HCT116 (cell line): ENCODE results near the gene CDH13. TPM values are rescaled to one million over a fixed set of nuclear protein-coding genes. Genes with fewer than 3 reads are reported as not detected.

Source experiments
- ATAC-seq: fragments of 200-7000 bp; cut with Tn5 transposase; 2 replicates; pipeline ENCODE4 v1.9.1; 2020; ENCODE audit warnings: mild to moderate bottlenecking, moderate library complexity
- BruUV-seq: library from RNA; stranded (reverse); fragments of 400-500 nt; replicated peaks from 2 replicates; lab custom pipeline; 2021; lab: Mats Ljungman, UMichigan
- CTCF ChIA-PET: fragments of 300-600 bp; sonication (Branson Sonifier 250); formaldehyde crosslinking; loops from one replicate; lab custom pipeline; 2021; ENCODE audit warnings: antibody characterized with exemption; lab: Charles Lee
- POLR2A ChIA-PET: fragments of 300-600, 350-600 bp; sonication (Branson Sonifier 250); formaldehyde crosslinking; loops from one replicate; lab custom pipeline; 2021; ENCODE audit warnings: antibody characterized with exemption; lab: Charles Lee
- RAD21 ChIA-PET, 2 experiments: fragments of 300-600 bp; sonication (Branson Sonifier 250); formaldehyde crosslinking; loops; one replicate each; lab custom pipeline; 2023; ENCODE audit warnings: low total read pairs in 2 of 2; ENCODE audit not compliant: uncharacterized antibody in 2 of 2, unreplicated experiment in 2 of 2, low non-redundant PET in 1 of 2; lab: Charles Lee
- DNase-seq: peaks from one replicate; pipeline ENCODE4 v3.0.0-alpha.2; 2010; ENCODE audit warnings: low read depth, low spot score
- H2AFZ ChIP-seq: fragments of 200-600 bp; shearing (Covaris generic), sonication (generic); 2 replicates; pipeline ENCODE4 v1.6.1; 2017; ENCODE audit warnings: low read depth, mixed run types, mixed read lengths, antibody characterized with exemption, low read length; ENCODE audit not compliant: poor library complexity, severe bottlenecking
- H3K27ac ChIP-seq: 2 replicates; pipeline ENCODE4 v1.5.1; 2012; ENCODE audit warnings: low read depth, low read length
- H3K27me3 ChIP-seq: fragments of 200-600 bp; sonication (generic); 2 replicates; pipeline ENCODE4 v1.6.1; 2016; ENCODE audit warnings: mixed run types, low read length, mixed read lengths; ENCODE audit not compliant: insufficient read depth
- H3K36me3 ChIP-seq, 2 experiments: fragments of 200-500 bp in 1 of 2; fragments of 200-600 bp in 1 of 2; sonication (Bioruptor generic) in 1 of 2; sonication (generic) in 1 of 2; 2 replicates each; pipeline versions ENCODE4 v1.5.1 to v1.6.1; 2014 to 2016; ENCODE audit warnings: low read length in 2 of 2, inconsistent platforms in 1 of 2, mixed read lengths in 1 of 2, mixed run types in 1 of 2; ENCODE audit not compliant: insufficient read depth in 2 of 2, control insufficient read depth in 1 of 2
- H3K4me1 ChIP-seq, 2 experiments: fragments of 200-600 bp in 1 of 2; sonication (generic) in 1 of 2; 2 replicates each; pipeline versions ENCODE4 v1.5.1 to v1.6.1; 2012 to 2017; ENCODE audit warnings: low read length in 2 of 2, inconsistent platforms in 1 of 2, mild to moderate bottlenecking in 1 of 2, mixed read lengths in 1 of 2, mixed run types in 1 of 2, moderate library complexity in 1 of 2; ENCODE audit not compliant: insufficient read depth in 2 of 2, control insufficient read depth in 1 of 2
- H3K4me2 ChIP-seq: fragments of 200-600 bp; sonication (generic); 2 replicates; pipeline ENCODE4 v1.6.1; 2017; ENCODE audit warnings: mixed run types, low read length, mixed read lengths
- H3K4me3 ChIP-seq, 2 experiments: fragments of 200-600 bp in 1 of 2; sonication (generic) in 1 of 2; replicated peaks in 1 of 2; 2 replicates each; pipeline ENCODE4 v1.5.1; 2011 to 2016; ENCODE audit warnings: low read length in 2 of 2, control low read depth in 1 of 2, low read depth in 1 of 2, mild to moderate bottlenecking in 1 of 2, mixed read lengths in 1 of 2, mixed run types in 1 of 2
- H3K79me2 ChIP-seq: fragments of 200-600 bp; sonication (generic); 2 replicates; pipeline ENCODE4 v1.6.1; 2017; ENCODE audit warnings: mild to moderate bottlenecking, mixed run types, low read length, moderate library complexity, mixed read lengths; ENCODE audit not compliant: insufficient read depth
- H3K9ac ChIP-seq: fragments of 200-600 bp; sonication (generic); 2 replicates; pipeline ENCODE4 v1.6.1; 2016; ENCODE audit warnings: low read length, mixed read lengths
- H3K9me2 ChIP-seq: fragments of 200-600 bp; sonication (generic), shearing (Covaris generic); 2 replicates; pipeline ENCODE4 v1.6.1; 2017; ENCODE audit warnings: mixed run types, mild to moderate bottlenecking, moderate library complexity; ENCODE audit not compliant: insufficient read depth
- H3K9me3 ChIP-seq, 2 experiments: fragments of 200-500 bp in 1 of 2; fragments of 200-600 bp in 1 of 2; sonication (Bioruptor generic) in 1 of 2; sonication (generic) in 1 of 2; 2 replicates each; pipeline ENCODE4 v1.6.1; 2014 to 2017; ENCODE audit warnings: low read length in 2 of 2, mixed read lengths in 2 of 2, inconsistent platforms in 1 of 2, low read depth in 1 of 2, mild to moderate bottlenecking in 1 of 2, mixed run types in 1 of 2, moderate library complexity in 1 of 2; ENCODE audit not compliant: control insufficient read depth in 1 of 2, insufficient read depth in 1 of 2
- H4K20me1 ChIP-seq: fragments of 200-600 bp; sonication (generic), shearing (Covaris generic); 2 replicates; pipeline ENCODE4 v1.6.1; 2017; ENCODE audit warnings: mixed run types, mild to moderate bottlenecking, moderate library complexity; ENCODE audit not compliant: insufficient read depth
- CTCF ChIP-seq, 3 experiments: fragments of 200-600 bp in 1 of 3; sonication (generic) in 1 of 3; IDR thresholded peaks in 2 of 3; conservative IDR thresholded peaks in 1 of 3; 2 replicates each; pipeline ENCODE4 v1.5.1; 2012 to 2017; ENCODE audit warnings: low read depth in 2 of 3, low read length in 2 of 3, antibody characterized with exemption in 1 of 3, borderline replicate concordance in 1 of 3, control low read depth in 1 of 3, mild to moderate bottlenecking in 1 of 3, mixed read lengths in 1 of 3, mixed run types in 1 of 3, moderate library complexity in 1 of 3; ENCODE audit not compliant: insufficient read depth in 1 of 3
- ELF1 ChIP-seq: IDR thresholded peaks from 2 replicates; pipeline ENCODE4 v1.6.1; 2012; ENCODE audit warnings: low read depth, borderline replicate concordance
- RAD21 ChIP-seq: IDR thresholded peaks from 2 replicates; pipeline ENCODE4 v1.6.1; 2012; ENCODE audit warnings: low read depth, mild to moderate bottlenecking
- YY1 ChIP-seq: IDR thresholded peaks from 2 replicates; pipeline ENCODE4 v1.6.1; 2011; ENCODE audit warnings: low read length, low read depth, moderate library complexity, mild to moderate bottlenecking; ENCODE audit not compliant: insufficient replicate concordance; ENCODE audit errors: extremely low read depth
- intact Hi-C: fragments of 100-400 bp; cut with micrococcal nuclease; formaldehyde crosslinking; loops from 2 replicates; pipeline ENCODE4 v1.10.0; 2022
- total RNA-seq: library from RNA; stranded (reverse); gene quantifications from one replicate; pipeline ENCODE4 v1.2.1, GENCODE V29; 2021; ENCODE audit not compliant: unreplicated experiment
- TF ChIP-seq, protein P1 (sequence below): IDR thresholded peaks from 2 replicates; pipeline ENCODE4 v1.6.1; 2011; ENCODE audit warnings: mild to moderate bottlenecking, low read length, moderate library complexity; ENCODE audit not compliant: insufficient replicate concordance; ENCODE audit errors: extremely low read depth

CDH13 gene
- total RNA-seq, 1 experiment from 2014 or later = not detected

DNA sequence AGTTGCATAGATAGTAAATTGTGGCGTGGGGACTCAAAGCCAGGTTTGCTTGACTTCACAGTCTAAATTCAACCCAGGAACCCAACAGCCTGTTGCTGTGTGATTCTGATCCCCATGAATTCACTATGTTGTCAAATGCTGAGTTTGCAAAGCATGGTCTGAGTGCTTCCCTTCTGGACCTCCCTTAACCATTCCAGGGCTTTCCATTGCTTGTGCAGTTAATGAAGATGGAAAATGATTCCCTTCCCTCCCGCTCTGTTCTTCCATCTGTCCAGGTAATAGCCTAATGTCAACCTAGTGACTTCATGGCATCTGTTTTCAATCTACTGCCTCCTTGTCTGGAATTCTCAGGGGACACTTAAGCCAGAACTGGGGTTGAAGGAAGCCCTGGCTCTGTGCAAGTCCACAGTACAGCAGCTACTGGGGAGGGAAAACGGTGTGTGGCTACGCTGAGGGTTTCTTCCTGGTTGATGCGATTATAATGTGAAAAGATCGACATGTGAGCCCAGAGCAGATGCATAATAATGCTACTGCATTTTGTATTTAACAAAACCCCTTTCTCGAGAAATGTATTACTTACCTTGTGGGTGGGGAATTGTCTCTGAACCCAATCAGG is 206.7 kb downstream of the CDH13 start:
- no peaks in the 10 kb centered on the region for H3K36me3 ChIP-seq
- no peaks in the 10 kb centered on the region for H3K79me2 ChIP-seq
- no peak for ATAC-seq
- BruUV-seq = no TSS peak
- no peak overlapping the region for H3K4me3 ChIP-seq
- ChIA-PET CTCF (no interaction called here), RAD21 (no interaction called here), POLR2A (no interaction called here)
- H3K9me2 ChIP-seq = no peaks in the 10 kb centered on the region
- no peaks in the 10 kb centered on the region for H3K4me1 ChIP-seq
- H2AFZ ChIP-seq = no peak overlapping the region
- no peak overlapping the region for H3K27ac ChIP-seq
- H3K9me3 ChIP-seq = peaks cover 0 to under 1% of the 10 kb centered on the region in 2 experiments; a peak in 2 of 4 replicates
- intact Hi-C loops = no loop called here
- no peaks in the 10 kb centered on the region for H4K20me1 ChIP-seq
- no peak overlapping the region for H3K4me2 ChIP-seq
- no peak for DNase-seq
- no peak overlapping the region for H3K9ac ChIP-seq
- no peaks in the 10 kb centered on the region for H3K27me3 ChIP-seq
- no peak for TF ChIP-seq CTCF (IDR thresholded peaks at IDR 0.05 in 2 of 3, conservative IDR thresholded peaks at IDR 0.05 in 1 of 3; ENCODE audit: borderline replicate concordance in 1 of 3, insufficient read depth in 1 of 3, low read depth in 2 of 3, low read length in 2 of 3)
- TF ChIP-seq RAD21 = no peak
- TF ChIP-seq, protein P1, sequence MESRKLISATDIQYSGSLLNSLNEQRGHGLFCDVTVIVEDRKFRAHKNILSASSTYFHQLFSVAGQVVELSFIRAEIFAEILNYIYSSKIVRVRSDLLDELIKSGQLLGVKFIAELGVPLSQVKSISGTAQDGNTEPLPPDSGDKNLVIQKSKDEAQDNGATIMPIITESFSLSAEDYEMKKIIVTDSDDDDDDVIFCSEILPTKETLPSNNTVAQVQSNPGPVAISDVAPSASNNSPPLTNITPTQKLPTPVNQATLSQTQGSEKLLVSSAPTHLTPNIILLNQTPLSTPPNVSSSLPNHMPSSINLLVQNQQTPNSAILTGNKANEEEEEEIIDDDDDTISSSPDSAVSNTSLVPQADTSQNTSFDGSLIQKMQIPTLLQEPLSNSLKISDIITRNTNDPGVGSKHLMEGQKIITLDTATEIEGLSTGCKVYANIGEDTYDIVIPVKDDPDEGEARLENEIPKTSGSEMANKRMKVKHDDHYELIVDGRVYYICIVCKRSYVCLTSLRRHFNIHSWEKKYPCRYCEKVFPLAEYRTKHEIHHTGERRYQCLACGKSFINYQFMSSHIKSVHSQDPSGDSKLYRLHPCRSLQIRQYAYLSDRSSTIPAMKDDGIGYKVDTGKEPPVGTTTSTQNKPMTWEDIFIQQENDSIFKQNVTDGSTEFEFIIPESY = no peak
- TF ChIP-seq ELF1 = no peak
- TF ChIP-seq YY1 = no peak
